ENCODE data around the gene DSCAM. TPM values are rescaled to one million over a fixed set of nuclear protein-coding genes. Genes with fewer than 3 reads are reported as not detected.

Gene DSCAM
- polyA plus RNA-seq, 3 donors = not detected

DNA sequence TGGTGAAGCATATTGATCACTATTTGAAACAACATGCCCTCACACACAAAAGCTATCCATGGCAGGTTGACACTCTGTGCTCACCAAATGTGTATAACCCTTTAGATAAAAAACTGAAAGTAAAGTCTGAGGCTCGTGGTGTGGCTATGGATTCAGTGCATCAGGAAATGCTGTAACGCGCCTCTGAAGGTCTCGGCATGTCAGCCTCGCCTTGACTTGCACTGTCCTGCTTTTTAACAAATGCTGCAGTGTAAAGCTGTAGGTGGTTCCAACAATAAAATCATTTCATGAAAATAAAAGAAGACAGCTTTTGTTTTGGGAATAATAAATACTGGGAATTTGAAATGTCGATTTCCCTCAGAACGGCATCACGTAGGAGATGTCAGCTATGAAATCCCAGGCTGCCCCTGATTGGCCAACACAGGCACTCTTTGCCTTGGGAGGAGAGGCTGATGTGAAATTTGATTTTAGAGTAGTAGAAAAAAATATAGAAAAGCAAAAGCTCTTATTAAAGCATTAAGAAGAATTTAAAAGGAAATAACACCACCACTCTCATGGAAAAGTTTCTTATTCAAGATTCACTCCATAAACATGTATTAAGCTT is 168.2 kb downstream of the DSCAM start:
- no peaks in the 10 kb centered on the region for H3K4me1 ChIP-seq (ENCODE audit: control insufficient read depth in 1 of 2, insufficient read depth in 2 of 2, low read length in 2 of 2)
- H3K36me3 Mint-ChIP-seq = no peaks in the 10 kb centered on the region

GRCh38 chr21:40675017-40675416 is 171.9 kb downstream of the DSCAM start:
- H3K4me1 ChIP-seq (ENCODE audit: control insufficient read depth in 1 of 2, insufficient read depth in 2 of 2, low read length in 2 of 2) = no peaks in the 10 kb centered on the region
- no peak overlapping the region for H3K9ac ChIP-seq (ENCODE audit: insufficient read depth, low read length, poor library complexity, severe bottlenecking)
- intact Hi-C loops (cut with micrococcal nuclease) = no loop called here

More for the DNA sequence above, 168.2 kb downstream of the DSCAM start:
- no peaks in the 10 kb centered on the region for H4K20me1 ChIP-seq (ENCODE audit: insufficient read depth, low read length)
- H3K36me3 ChIP-seq (replicated peaks in 1 of 2; ENCODE audit: control insufficient read depth in 1 of 2, insufficient read depth in 2 of 2, low read length in 2 of 2) = no peaks in the 10 kb centered on the region
- H3K27ac ChIP-seq (ENCODE audit: low read depth in 1 of 2, low read length in 2 of 2) = no peak overlapping the region
- 88% methylated on average over 4 of the region's 8 CpGs for WGBS (ENCODE audit: insufficient coverage)
- Mint-ChIP-seq H3K9me3 (peaks cover 2 to 24% (median 13%) of the 10 kb centered on the region in 7 donors), H3K4me3 (no peak overlapping the region), H3K27ac (no peak overlapping the region), H3K4me1 (no peaks in the 10 kb centered on the region), H3K27me3 (ENCODE audit: low read depth in 3 of 3) (no peaks in the 10 kb centered on the region)
- no peaks in the 10 kb centered on the region for H3K27me3 ChIP-seq (ENCODE audit: control insufficient read depth in 2 of 2, insufficient read depth in 2 of 2, low read length in 2 of 2)
- no peak for DNase-seq
- no peak overlapping the region for H2AFZ ChIP-seq (ENCODE audit: insufficient read depth, low read depth, low read length, poor library complexity, severe bottlenecking)
- H3K9ac ChIP-seq (ENCODE audit: insufficient read depth, low read length, poor library complexity, severe bottlenecking) = no peak overlapping the region
- H3K4me2 ChIP-seq (replicated peaks; ENCODE audit: extremely low read depth, low read length, poor library complexity, severe bottlenecking) = no peak overlapping the region
- TF ChIP-seq, protein P1, sequence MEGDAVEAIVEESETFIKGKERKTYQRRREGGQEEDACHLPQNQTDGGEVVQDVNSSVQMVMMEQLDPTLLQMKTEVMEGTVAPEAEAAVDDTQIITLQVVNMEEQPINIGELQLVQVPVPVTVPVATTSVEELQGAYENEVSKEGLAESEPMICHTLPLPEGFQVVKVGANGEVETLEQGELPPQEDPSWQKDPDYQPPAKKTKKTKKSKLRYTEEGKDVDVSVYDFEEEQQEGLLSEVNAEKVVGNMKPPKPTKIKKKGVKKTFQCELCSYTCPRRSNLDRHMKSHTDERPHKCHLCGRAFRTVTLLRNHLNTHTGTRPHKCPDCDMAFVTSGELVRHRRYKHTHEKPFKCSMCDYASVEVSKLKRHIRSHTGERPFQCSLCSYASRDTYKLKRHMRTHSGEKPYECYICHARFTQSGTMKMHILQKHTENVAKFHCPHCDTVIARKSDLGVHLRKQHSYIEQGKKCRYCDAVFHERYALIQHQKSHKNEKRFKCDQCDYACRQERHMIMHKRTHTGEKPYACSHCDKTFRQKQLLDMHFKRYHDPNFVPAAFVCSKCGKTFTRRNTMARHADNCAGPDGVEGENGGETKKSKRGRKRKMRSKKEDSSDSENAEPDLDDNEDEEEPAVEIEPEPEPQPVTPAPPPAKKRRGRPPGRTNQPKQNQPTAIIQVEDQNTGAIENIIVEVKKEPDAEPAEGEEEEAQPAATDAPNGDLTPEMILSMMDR (IDR thresholded peaks at IDR 0.05) = no peak
- no peak overlapping the region for H3K4me3 ChIP-seq (replicated peaks in 1 of 3; ENCODE audit: low read depth in 2 of 3, low read length in 3 of 3)
- H3K9me3 ChIP-seq (replicated peaks in 1 of 2; ENCODE audit: control insufficient read depth in 1 of 2, insufficient read depth in 1 of 2, low read length in 2 of 2) = peaks cover 9 to 17% of the 10 kb centered on the region in 2 donors
- intact Hi-C loops (cut with micrococcal nuclease) = no loop called here
- H3K79me2 ChIP-seq (ENCODE audit: insufficient read depth, low read length) = no peaks in the 10 kb centered on the region

More at GRCh38 chr21:40675017-40675416, 171.9 kb downstream of the DSCAM start:
- peaks cover 0 to 3% (median 0%) of the 10 kb centered on the region in 3 donors for H3K27me3 Mint-ChIP-seq (ENCODE audit: low read depth in 3 of 3)
- H3K36me3 Mint-ChIP-seq = no peaks in the 10 kb centered on the region
- DNase-seq = no peak
- Histone ChIP-seq H3K9me3 (replicated peaks in 1 of 2; ENCODE audit: control insufficient read depth in 1 of 2, insufficient read depth in 1 of 2, low read length in 2 of 2) (peaks cover 0 to 4% of the 10 kb centered on the region in 2 donors), H3K27ac (ENCODE audit: low read depth in 1 of 2, low read length in 2 of 2) (no peak overlapping the region), H3K27me3 (ENCODE audit: control insufficient read depth in 2 of 2, insufficient read depth in 2 of 2, low read length in 2 of 2) (no peaks in the 10 kb centered on the region), H3K4me2 (replicated peaks; ENCODE audit: extremely low read depth, low read length, poor library complexity, severe bottlenecking) (no peak overlapping the region), H3K4me3 (replicated peaks in 1 of 3; ENCODE audit: low read depth in 2 of 3, low read length in 3 of 3) (no peak overlapping the region), H4K20me1 (ENCODE audit: insufficient read depth, low read length) (no peaks in the 10 kb centered on the region), H3K79me2 (ENCODE audit: insufficient read depth, low read length) (no peaks in the 10 kb centered on the region), H3K36me3 (replicated peaks in 1 of 2; ENCODE audit: control insufficient read depth in 1 of 2, insufficient read depth in 2 of 2, low read length in 2 of 2) (no peaks in the 10 kb centered on the region), H2AFZ (ENCODE audit: insufficient read depth, low read depth, low read length, poor library complexity, severe bottlenecking) (no peak overlapping the region)
- no peaks in the 10 kb centered on the region for H3K4me1 Mint-ChIP-seq
- no peak overlapping the region for H3K27ac Mint-ChIP-seq
- H3K4me3 Mint-ChIP-seq = no peak overlapping the region
- H3K9me3 Mint-ChIP-seq = peaks cover 0 to 11% (median 4%) of the 10 kb centered on the region in 7 donors
- 90% methylated on average over 2 of the region's 8 CpGs for WGBS (ENCODE audit: insufficient coverage)
- TF ChIP-seq, protein P1 (IDR thresholded peaks at IDR 0.05) = no peak
